Activated T-helper 1 cell treated with Interleukin-2 at 50 U/mL for 16 hours (primary cell): ENCODE data around the gene KLK8.
"Not testable (repeated sequence)": the region's sequence is repeated elsewhere in the genome, so short reads cannot be mapped to it uniquely, and the experiment has no call there.

Experiments used
- DNase-seq: peaks from one replicate; pipeline ENCODE4 v3.0.0-alpha.2; 2020; ENCODE audit warnings: low read depth

The KLK8 gene

DNA sequence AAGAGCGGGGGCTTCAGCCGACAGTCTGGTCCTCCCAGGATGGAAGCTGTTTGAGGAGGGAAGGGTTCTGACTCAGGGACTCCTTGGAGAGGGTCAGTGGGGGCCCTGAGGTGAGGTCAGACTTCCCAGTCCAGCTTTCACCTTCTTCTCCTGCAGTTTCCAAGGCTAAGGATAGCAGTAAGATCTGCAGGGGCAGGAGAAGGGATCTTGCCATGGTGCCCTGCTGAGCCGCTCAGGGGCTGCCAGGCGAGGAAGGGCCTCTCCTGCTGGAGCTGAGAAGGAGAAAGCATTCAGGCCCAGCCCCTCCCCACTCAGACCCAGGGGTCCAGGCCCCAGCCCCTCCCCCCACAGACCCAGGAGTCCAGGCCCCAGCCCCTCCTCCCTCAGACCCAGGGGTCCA lies 19.2 kb downstream of the KLK8 start:
- no peak for DNase-seq

DNA sequence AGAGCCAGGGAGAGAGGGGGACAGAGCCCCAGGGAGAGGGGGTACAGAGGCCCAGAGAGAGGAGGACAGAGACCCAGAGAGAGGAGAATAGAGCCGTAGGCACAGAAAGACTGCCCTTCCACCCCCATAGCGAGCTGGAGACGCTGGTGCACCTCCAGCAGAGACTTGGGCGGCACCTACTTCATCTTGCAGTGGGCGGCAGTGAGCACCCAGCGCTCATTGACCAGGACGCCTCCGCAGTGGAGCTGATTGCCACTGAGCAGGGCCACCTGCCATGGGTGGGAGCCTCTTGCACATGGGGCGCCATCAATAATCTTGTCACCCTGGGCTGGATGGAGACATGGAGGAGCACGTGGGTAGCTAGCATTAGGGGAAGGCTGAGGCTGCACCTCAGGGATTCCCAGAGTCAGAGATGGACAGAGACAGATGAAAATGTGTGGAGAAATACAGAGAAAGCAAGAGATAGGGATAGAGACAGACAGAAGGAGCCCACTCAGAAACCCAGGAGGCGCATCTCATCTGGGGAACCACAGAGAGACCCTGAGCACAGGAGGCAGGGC lies 19.7 kb downstream of the KLK8 start:
- no peak for DNase-seq

DNA sequence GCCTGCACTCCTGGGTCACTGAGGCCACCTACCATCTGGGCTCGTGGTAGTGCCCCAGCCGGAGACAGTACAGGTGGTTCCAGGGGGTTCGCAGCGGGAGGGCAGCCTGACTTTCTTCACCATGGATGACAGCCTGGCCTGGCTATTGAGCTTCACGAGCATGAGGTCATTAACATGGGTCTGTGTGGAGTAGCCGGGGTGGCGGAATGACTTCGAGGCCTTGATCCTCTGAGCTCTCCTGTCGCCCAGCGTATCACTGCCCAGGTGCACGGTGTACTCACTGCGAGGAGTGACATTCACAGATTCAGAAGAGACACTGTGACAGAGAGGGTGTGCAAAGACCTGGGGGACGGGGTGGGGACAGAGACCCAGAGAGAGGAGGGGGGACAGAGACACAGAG lies 21.2 kb downstream of the KLK8 start:
- no peak for DNase-seq

DNA sequence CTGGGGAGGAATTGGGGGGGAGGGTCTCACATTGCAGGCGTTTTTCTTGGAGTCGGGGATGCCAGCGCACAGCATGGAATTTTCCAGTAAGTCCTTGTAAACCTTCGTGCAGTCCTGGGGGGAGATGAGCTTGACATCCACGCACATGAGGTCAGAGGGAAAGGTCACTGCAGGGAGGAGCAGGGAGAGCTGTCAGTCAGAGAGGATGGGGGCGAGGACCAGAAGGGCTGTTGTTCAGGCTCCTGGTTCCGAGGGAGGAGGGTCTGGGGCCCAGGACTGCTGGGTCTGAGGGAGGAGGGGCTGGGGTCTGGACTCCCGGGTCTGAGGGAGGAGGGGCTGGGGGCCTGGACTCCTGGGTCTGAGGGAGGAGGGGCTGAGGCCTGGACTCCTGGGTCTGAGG lies 21.6 kb downstream of the KLK8 start:
- no peak for DNase-seq

DNA sequence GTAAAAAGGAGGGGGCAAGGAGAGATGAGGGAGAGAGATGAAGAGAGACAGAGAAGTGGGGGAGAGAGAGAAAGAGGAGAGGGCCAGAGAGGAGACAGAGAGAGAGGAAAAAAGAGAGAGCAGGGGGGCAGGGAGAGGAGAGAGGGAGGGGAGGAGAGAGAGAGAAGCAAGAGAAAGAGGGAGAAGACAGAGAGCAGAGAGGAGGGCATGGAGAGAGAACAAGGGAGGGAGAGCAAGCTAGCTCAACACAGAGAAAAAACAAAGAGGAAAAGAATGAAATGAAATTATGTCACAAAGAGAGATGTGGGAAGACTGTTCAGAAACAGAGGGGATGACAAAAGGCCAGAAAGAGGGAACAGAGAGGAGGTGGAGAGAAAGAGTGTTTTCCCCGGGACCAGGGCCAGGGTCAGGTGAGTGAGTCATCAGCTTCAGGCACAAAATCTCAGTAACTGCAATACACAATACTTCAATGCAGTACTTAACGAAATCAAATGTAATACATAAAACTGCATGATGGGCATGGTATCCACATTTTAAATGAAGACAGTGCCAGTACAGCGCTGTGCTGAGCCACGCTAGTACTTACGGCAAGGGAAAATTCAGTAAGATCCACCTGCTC lies 22.5 kb downstream of the KLK8 start:
- DNase-seq, result no peak

DNA sequence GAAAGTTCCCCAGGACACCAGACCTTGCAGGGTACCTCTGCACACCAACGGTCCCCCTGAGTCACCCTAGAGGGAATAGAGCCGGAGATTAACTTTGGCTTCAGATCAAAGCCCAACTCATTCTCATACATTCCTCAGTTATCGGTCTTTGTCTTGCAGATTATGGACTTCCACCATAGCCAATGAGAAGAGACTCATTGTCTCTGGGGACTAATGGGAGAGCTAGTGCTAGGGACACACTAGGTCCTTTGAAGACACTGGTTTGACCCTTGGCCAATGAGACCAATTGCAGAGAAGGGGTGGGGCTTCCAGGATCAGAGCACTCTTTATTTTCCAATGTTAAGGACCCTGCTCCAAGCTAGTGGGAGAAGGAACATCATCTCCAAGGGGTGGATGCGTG lies 23.8 kb downstream of the KLK8 start:
- DNase-seq, result no peak

DNA sequence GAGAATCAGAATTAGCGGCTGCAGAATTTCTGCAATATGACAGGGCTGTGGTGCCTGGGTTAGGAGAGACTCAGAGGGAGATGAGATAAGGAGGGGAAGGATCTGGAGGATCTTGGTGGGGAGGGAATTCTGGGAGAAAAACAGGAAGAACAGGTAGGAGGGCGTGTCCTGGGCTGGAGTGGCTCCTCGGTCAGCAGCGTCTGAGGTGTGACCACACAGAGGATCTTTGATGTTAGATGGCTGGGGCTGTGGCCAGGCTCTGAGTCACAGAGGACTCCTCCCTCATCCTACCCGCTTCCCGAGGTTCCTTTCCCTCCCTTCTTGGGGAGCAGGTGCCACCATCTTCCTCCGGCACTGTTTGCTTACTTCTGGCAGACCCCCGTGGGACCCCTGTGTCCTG lies 25.6 kb downstream of the KLK8 start:
- DNase-seq, result no peak

DNA sequence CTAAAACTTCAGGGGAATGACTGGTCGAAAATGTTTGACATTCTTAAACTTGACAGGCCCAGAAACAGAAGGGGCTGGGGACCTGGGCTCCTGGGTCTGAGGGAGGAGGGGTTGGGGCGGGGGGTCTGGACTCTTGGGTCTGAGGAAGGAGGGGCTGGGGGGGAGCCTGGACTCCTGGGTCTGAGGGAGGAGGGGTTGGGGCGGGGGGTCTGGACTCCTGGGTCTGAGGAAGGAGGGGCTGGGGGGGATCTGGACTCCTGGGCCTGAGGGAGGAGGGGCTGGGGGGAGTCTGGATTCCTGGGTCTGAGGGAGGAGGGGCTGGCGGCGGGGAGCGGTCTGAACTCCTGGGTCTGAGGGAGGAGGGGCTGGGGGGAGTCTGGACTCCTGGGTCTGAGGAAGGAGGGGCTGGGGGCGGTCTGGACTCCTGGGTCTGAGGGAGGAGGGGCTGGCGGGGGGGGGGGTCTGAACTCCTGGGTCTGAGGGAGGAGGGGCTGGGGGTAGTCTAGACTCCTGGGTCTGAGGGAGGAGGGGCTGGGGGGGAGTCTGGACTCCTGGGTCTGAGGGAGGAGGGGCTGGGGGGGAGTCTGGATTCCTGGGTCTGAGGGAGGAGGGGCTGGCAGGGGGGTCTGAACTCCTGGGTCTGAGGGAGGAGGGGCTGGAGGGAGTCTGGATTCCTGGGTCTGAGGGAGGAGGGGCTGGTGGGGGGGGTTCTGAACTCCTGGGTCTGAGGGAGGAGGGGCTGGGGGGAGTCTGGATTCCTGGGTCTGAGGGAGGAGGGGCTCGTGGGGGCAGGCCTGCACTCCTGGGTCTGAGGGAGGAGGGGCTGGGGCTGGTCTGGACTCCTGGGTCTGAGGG lies 26.5 kb downstream of the KLK8 start:
- DNase-seq, result no peak

DNA sequence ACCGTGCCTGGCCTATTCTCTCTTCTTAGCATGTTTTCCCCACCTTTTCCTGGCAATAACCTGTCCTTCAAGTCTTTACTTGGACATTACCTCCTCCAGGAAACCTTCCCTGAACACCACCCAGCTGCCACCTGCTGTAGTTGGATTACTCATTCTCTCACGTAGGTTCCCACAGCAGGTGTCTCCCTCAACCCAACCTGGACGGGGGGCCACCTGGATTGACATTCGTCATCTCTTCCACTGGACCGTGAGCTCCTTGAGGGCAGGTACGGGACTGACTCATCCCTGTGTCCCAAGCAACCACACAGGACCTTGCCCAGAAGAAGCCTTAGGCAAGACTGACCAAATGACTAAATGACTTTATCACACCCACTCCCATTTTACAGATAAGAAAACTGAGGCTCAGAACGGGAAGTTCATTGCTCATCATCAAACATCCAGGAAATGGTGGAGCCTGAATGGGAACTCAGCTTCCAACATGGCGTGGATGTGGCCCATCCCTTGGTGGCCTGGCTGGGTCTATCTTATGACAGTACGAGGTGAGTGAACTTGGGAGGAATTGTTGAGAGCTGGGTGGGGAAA lies 28.5 kb downstream of the KLK8 start:
- DNase-seq, result no peak

DNA sequence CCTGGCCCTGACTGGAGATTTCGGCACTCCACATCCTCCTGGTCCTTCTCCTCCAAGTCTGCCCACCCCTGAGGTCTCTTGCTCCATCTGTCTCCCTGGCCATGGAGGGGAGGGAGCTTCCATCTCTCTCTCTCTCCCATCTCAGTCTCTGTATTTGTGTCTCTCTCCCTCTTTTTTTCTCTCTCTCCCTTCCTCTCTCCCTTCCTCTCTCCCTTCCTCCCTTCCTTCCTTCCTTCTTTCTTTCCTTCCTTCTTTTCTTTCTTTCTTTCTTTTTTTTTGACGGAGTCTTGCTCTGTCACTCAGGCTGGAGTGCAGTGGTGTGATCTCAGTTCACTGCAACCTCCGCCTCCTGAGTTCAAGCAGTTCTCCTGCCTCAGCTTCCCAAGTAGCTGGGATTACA lies 31.6 kb downstream of the KLK8 start:
- DNase-seq, result not testable (repeated sequence)

DNA sequence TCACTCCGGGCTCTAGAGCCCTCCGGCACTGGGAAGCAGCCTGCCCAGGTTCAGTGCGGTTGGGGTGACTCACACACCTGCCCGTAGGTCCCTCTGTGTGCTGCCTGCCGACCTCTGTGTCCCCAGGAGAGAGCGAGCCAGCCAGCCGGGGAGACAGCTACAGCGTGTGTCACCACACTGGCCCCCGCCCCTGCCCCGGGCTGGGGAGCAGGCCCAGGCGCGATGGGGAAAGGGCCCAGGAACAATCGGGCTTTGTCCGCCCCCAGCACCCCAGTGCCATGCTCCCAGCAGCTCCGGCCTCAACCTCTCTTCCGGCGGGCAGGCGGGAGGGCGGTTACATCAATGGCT lies 32.0 kb downstream of the KLK8 start, which contains the start of gene KLK6:
Gene KLK6, minus strand, starts transcription at position 179 of the 348 bp plus-strand sequence. CDS start 1,487 bp downstream, outside the sequence.
- no peak for DNase-seq

DNA sequence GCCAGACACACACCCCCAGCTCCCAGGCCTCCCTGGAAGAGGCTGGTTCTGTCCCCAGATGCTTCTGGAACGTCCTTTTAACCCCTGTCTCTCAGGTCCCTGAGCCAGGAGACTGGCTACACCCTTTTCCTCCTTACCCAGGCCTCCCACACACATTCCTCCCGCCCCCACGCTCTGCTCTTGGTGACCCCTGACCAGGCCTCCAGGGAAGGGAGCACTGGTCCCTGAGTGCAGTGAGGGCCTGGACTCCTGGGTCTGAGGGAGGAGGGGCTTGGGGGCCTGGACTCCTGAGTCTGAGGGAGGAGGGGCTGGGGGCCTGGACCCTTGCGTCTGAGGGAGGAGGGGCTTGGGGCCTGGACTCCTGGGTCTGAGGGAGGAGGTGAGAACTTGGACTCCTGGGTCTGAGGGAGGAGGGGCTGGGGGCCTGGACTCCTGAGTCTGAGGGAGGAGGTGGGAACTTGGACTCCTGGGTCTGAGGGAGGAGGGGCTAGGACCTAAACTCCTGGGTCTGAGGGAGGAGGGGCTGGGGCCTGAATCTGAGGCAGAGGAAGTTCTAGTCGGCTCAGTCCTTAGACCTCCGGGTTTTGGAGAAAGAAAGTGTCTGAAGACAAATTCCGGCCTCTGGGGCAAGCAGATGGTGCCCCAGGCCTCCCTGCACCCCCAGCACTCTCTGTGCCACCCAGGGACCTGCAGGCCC lies 32.5 kb downstream of the KLK8 start:
- DNase-seq, result no peak

DNA sequence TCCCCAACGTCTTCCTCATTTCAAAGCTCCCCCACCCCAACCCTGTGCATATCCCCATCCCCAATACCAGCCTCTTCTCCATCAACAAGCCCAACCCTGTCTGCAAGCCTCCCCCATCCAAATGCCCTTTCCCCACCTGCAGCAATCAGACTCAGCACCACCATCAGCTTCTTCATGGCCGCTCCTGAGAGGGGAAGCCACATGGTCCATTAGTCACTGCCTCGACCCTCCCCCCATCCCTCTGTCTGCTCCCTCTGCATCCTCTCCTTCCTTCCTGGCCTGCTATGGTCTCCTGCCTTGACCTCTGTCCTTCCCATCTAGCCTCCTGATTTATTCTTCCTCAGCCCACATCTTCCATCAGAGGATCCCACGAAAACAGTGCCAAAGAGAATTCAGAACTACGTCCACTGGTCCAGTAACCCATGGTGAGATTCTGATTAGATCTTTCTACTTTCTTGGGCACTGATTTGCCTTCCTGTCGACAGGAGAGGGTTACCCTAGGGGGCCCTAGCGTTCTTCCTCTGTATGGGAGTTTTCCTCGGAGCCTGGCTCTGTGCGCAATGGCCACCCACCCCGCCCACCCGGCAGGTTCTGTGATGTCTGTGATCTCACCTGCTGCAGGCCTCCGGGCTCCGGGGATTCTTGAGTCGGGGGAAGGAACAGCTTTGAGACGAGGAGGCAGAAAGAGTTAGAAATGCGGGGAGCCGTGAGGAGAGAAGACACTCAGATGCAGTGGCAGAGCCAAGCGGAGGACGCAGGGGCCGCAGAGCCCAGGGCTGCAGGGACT lies 33.3 kb downstream of the KLK8 start:
- DNase-seq, result no peak

DNA sequence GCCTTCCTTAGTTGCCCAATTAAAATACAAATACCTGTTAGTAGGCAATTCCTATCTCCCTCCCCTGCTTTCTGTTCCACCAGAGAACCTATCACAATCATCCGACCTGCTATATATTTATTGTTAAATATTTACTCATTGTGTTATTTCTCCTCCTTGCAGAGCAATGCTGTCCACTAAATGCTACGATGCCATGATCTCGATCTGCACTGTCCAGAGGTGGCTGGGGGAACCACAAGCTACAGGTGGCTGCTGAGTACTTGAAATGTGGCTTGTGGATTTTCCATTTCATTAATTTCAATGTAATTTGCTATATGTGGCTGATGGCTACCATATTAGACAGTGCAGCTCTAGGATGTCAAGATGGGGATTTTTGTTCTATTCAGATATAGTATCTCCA lies 37.1 kb downstream of the KLK8 start:
- no peak for DNase-seq

DNA sequence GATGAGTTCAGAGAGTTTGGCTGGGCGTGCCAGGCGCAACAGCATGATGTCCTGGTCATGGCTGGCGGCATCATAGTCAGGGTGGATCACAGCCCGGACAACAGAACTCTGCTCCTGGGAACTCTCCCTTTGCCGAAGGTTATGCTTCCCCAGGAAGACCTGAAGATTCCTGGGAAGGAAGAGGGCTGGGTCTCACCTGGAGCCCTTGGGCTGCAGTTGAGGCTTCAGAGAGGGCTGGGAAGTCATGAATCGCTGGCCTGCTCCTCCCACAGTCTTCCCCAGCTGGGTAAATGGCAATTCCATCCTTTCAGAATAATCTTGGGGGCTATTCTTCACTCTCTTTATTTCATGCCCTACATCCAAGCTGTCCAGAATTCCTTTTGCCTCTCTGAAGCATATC lies 38.0 kb downstream of the KLK8 start:
- no peak for DNase-seq

DNA sequence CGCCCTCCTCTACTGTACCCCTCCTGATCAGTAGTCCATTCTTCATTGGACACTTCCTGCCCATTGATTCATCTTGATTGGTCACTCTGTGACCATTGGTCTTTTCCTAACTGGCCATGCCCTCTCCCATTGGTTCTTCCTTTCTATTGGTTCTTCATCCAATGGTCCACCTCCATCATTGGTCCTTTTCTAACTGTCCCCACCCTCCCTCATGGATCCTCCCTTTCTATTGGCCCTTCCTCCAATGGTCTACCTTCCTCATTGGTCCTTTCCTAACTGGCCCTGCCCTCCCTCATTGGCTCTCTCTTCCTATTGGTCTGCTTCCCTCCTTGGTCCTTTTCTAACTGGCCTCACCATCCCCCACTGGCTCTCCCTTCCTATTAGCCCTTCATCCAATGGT lies 39.2 kb downstream of the KLK8 start:
- no peak for DNase-seq

DNA sequence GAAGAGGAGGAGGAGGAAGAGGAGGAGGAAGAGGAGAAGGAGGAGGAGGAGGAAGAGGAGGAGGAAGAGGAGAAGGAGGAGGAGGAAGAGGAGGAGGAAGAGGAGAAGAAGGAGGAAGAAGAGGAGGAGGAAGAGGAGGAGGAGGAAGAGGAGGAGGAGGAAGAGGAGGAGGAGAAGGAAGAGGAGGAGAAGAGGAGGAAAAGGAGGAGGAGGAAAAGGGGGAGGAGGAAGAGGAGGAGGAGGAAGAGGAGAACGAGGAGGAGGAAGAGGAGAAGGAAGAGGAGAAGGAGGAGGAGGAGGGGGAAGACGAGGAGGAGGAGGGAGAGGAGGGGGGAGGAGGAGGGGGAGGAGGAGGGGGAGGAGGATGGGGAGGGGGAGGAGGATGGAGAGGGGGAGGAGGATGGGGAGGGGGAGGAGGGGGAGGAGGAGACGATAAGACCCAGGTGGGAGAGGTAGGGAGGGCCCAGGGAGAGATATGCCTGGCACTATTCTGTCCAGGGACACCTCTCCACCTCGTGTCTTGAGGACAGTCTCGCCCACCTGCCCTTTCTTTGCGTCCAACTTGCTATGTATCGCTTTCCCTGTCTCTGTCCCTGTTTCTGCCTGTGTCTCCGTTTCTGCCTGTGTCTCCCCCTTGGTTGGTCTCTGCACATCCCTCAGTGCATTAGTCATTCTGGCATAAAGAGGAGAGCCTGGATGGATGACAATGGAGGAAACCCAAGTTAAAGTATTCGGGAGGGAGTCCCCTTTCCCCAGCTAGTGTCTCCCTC lies 41.5 kb downstream of the KLK8 start:
- no peak for DNase-seq

DNA sequence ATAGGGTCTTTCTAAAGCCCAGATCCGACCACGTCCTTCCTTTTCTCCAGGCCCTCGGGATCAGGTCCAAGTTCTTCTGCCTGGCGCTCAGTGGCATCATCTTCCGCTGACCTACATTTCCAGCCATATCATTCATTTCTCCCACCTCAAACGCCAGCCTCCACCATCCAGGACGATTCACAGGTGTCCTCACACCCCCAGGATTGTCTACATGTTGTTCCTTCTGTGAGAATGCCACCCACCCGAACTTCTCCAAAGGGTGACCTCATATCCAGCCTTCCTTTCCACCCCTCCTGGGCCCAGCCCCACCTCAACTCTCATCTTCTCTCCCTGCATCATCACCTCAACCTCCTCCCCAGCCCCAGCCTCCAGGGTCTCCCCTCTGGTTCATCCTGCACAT lies 43.8 kb downstream of the KLK8 start:
- no peak for DNase-seq

DNA sequence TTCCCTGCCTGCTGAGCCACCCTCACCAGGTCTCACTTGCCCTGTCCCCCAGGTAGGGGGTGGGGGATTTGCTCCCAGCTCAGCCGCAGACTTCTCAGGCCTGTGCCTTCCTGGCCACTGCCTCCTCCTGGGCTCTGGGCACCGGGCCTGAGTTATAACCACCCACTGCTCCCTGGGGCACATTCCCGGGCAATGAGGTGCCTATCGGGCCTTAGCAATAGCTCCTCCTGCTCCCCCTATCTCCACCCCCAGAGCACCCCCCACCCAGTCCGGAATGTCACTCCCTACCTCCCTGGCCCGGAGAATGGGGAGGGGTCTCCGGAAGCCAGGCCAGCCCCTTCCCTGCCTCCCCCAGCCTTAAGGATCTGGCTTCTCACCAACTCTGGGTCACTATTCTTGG lies 48.5 kb downstream of the KLK8 start, which contains the start of gene KLK5:
Gene KLK5, minus strand, starts transcription at position 129 of the 400 bp plus-strand sequence. CDS start 381 bp downstream, outside the sequence.
- no peak for DNase-seq

DNA sequence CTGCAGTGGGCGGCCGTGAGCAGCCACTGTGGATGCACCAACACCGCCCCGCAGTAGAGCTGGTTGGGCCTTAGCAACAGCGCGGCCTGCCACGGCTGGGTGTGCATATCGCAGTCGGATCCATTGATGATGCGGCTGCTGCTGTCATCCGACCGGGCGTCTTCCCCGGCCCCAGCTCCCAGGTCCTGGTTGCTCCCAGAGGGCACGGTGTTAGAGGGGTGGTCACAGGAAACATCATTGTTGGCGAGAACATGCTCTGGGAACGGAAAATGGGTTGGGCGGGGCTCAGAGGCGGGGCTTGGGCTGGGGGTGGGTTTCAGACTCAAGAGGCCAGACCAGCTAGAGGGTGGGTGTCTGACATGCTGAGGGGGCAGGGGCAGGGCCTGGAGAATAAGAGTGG lies 51.5 kb downstream of the KLK8 start:
- DNase-seq, result no peak

DNA sequence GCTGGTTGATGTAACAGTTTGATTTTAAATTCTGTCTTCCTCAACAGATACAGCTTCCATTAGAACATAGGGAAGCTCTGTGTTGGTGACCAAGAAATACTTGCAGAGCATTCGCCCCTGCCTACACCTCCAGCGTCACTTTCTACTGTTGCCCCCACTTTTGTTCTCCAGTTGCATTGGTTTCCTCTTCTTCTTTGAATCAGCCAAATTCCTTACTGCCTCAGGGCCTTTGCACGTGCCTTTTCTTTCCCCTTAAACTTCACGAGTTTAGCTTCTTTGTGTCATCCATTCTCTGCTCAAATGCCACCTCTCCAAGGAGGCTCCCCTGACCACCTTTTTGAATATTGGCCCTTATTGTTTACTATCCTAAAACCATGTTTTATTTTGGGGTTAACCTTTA lies 54.3 kb downstream of the KLK8 start:
- DNase-seq, result no peak
